Muscle layer of colon (tissue), 2 donors: ENCODE data around the gene WRAP53.
A peak's percentile ranks its signal among the peaks of the same experiment; 100 is the strongest.

ENCODE experiments used
- H3K27ac ChIP-seq: one replicate; pipeline ENCODE4 v1.7.0; 2013; ENCODE audit warnings: low read depth, mild to moderate bottlenecking, low read length, moderate library complexity
- H3K27me3 ChIP-seq, 2 donors: one replicate each; pipeline ENCODE4 v1.7.0; 2013; ENCODE audit warnings: low read length in 2 of 2, mild to moderate bottlenecking in 2 of 2; ENCODE audit not compliant: insufficient read depth in 2 of 2, control insufficient read depth in 1 of 2
- H3K36me3 ChIP-seq: one replicate; pipeline ENCODE4 v1.7.0; 2013; ENCODE audit warnings: mild to moderate bottlenecking, low read length; ENCODE audit not compliant: insufficient read depth
- H3K4me1 ChIP-seq: one replicate; pipeline ENCODE4 v1.7.0; 2013; ENCODE audit warnings: mild to moderate bottlenecking, low read length; ENCODE audit not compliant: insufficient read depth
- H3K4me3 ChIP-seq, 2 donors: one replicate each; pipeline ENCODE4 v1.7.0; 2013; ENCODE audit warnings: low read length in 2 of 2, low read depth in 1 of 2, mild to moderate bottlenecking in 1 of 2, moderate library complexity in 1 of 2
- H3K9ac ChIP-seq: one replicate; pipeline ENCODE4 v1.7.0; 2013; ENCODE audit warnings: low read length
- H3K9me3 ChIP-seq: one replicate; pipeline ENCODE4 v1.7.0; 2013; ENCODE audit warnings: mild to moderate bottlenecking, low read length
- donor health status: abdominal sarcoma.
- donor health status: Adenocarcinoma of cecum.

Gene WRAP53

DNA sequence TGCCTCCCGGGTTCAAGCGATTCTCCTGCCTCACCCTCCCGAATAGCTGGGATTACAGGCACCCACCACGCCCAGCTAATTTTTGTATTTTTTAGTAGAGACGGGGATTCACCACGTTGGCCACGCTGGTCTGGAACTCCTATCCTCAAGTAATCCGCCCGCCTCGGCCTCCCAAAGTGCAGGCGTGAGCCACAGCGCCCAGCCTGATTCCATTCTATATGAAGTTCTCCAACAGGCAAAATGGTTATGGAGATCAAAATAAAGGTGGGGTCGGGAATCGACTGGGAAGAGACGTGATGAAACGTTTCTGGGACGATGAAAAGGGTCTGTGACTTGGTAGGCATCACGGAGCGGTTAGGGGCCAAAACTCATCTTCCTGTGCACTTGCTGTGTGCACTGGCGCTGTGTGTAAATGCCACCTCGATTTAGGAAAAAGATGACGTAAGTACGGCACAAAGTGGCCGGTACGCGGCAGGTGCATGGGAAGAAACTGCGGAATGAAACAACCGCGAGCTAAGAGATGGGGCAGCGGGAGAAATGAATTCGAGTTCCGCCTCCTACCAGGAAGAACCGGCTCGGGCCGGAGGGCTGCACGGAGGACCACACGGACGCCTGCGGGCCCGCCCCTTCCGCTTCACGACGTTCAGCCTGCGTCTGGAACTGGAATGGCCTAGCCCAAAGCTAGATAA is 2.6 kb upstream of the WRAP53 start:
- H3K4me1 ChIP-seq, result peaks cover 21% of the 10 kb centered on the region
- no peaks in the 10 kb centered on the region for H3K36me3 ChIP-seq
- H3K9ac ChIP-seq, result peak overlapping the region; percentile 99
- no peaks in the 10 kb centered on the region for H3K9me3 ChIP-seq
- H3K4me3 ChIP-seq, result peak overlapping the region; percentile 60 to 100
- peak overlapping the region; percentile 94 for H3K27ac ChIP-seq
- H3K27me3 ChIP-seq, result no peaks in the 10 kb centered on the region

DNA sequence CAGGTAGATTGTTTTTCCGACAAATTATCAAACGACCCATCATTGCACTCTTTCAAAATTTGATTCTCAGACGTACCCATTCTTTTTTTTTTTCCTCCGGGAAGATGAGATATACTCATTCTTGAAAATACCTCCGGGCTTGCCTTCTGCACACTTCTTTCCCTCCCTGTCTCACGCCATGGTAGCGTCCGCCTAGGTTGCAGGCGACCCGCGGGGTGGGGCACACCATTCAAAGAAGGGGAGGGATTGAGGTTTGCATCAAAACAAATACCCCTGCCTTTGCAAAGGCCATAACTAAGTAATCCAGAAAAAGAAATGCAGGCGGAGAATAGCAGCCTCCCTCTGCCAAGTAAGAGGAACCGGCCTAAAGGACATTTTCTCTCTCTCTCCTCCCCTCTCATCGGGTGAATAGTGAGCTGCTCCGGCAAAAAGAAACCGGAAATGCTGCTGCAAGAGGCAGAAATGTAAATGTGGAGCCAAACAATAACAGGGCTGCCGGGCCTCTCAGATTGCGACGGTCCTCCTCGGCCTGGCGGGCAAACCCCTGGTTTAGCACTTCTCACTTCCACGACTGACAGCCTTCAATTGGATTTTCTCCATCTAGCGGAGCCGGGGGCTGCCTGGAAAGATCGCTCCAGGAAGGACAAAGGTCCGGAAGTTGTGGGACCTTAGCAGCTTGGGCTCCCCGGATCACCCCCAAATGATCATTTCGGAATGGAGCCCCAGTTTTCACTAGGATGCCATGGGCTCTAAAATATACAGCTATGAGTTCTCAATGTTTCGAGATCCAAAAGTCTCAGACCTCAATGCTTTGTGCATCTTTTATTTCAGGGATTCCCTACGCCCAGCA is 1.8 kb upstream of the WRAP53 start:
- peak overlapping the region; percentile 60 to 100 for H3K4me3 ChIP-seq
- H3K27ac ChIP-seq, result peak overlapping the region; percentile 94
- no peaks in the 10 kb centered on the region for H3K27me3 ChIP-seq
- no peaks in the 10 kb centered on the region for H3K9me3 ChIP-seq
- no peaks in the 10 kb centered on the region for H3K36me3 ChIP-seq
- H3K9ac ChIP-seq, result peak overlapping the region; percentile 99
- H3K4me1 ChIP-seq, result peaks cover 21% of the 10 kb centered on the region

DNA sequence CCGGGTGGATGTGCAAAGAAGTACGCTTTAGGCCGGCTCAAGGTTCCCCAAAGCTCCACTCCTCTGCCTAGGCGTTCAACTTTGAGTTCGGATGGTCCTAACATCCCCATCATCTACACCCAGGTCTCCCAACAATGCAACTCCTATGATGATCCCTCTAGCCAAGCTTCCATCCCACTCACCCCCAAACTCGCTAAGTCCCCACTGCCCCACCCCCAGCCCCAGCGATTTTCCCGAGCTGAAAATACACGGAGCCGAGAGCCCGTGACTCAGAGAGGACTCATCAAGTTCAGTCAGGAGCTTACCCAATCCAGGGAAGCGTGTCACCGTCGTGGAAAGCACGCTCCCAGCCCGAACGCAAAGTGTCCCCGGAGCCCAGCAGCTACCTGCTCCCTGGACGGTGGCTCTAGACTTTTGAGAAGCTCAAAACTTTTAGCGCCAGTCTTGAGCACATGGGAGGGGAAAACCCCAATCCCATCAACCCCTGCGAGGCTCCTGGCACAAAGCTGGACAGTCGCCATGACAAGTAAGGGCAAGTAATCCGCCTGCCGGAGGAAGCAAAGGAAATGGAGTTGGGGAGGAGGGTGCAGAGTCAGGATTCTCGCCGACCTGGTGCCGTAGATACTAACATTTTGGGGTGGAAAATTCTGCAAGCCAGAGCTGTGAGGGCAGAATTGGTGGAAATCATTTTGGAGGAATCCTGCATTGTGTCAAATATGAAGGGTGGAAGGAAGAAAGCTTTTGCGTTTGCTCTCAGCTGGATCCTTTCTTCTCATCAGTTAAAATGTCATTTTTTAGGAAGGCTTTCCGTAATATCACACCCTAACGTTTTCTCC is 987 bp upstream of the WRAP53 start, which contains the start of gene TP53:
Gene TP53, minus strand, starts transcription at position 419 of the 836 bp plus-strand sequence. CDS start 10,896 bp downstream, outside the sequence.
- Histone ChIP-seq H3K9ac (peak within 1 kb of the TSS; percentile 99), H3K9me3 (no peaks in the 10 kb centered on the region), H3K36me3 (no peaks in the 10 kb centered on the region), H3K27me3 (no peaks in the 10 kb centered on the region), H3K4me1 (peaks cover 21% of the 10 kb centered on the region), H3K27ac (peak within 1 kb of the TSS; percentile 94), H3K4me3 (peak within 1 kb of the TSS; percentile 60 to 100)

DNA sequence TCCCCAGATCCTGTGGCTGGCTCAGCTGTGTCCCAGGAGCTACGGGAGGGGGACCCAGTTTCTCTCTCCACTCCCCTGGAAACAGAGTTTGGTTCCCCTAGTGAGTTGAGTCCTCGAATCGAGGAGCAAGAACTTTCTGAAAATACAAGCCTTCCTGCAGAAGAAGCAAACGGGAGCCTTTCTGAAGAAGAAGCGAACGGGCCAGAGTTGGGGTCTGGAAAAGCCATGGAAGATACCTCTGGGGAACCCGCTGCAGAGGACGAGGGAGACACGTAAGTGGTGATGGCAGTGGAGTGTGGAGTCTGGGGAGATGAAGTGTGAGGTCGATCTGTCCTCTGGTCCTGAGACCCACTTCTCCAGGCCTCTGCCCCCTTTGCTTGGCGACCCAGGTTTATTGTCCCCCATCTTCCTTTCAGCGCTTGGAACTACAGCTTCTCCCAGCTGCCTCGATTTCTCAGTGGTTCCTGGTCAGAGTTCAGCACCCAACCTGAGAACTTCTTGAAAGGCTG is 585 bp downstream of the WRAP53 start:
- peaks cover 21% of the 10 kb centered on the region for H3K4me1 ChIP-seq
- peak overlapping the region; percentile 58 to 80 for H3K4me3 ChIP-seq
- H3K27ac ChIP-seq, result peak overlapping the region; percentile 53
- no peaks in the 10 kb centered on the region for H3K9me3 ChIP-seq
- H3K36me3 ChIP-seq, result no peaks in the 10 kb centered on the region
- no peaks in the 10 kb centered on the region for H3K27me3 ChIP-seq
- H3K9ac ChIP-seq, result peak overlapping the region; percentile 57

DNA sequence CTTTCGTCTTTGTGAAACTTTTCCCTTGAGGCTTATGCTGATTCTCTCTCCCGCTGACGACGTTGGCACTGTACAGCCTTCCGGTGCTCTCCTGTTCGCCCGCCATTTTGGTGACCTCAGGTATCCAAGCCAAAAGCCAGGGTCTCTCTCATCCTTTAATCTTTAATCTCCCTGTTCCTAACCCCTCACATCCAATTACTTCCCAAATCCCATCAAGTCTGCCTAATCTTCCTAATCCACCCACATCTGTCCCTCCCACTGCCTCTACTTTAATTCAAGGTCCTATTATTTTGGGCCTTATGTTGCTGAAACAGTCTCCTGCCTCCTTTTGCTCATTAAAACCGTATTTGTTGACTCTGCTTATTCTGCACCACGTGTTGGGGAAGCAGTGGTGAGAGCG is 7.3 kb downstream of the WRAP53 start:
- H3K4me3 ChIP-seq, result no peak overlapping the region
- no peaks in the 10 kb centered on the region for H3K27me3 ChIP-seq
- no peaks in the 10 kb centered on the region for H3K4me1 ChIP-seq
- no peak overlapping the region for H3K9ac ChIP-seq
- no peaks in the 10 kb centered on the region for H3K36me3 ChIP-seq
- no peak overlapping the region for H3K27ac ChIP-seq
- no peaks in the 10 kb centered on the region for H3K9me3 ChIP-seq

DNA sequence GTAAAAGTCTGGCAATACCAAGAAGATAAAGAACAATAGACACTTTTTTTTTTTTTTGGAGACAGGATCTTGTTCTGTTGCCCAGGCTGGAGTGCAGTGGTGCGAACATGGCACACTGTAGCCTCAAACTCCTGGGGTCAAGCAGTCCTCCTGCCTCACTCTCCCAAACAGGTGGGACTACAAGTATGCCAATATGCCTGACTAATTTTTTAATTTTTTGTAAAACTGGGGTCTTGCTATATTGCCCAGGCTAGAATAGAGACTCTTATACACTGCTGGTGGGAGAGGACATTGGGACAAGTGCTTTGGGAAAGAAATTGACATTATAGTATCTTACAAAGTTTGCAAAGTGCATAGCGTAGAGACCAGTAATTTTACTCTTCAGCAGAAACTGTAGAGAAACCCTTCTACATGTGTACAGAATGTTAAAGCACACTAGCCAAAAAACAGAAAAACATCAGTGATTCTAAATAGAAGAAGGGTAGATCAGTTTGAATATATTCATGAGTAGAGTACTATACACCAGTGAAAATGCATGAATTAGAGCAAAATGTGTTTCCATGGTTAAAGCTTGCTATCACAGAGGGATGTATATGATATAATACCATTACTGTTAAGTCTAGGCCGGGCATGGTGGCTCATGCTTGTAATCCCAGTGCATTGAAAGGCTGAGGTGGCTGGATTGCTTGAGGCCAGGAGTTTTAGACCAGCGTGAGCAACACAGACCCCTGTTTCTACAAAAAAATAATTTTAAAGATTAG is 9.7 kb downstream of the WRAP53 start:
- Histone ChIP-seq H3K9ac (no peak overlapping the region), H3K27me3 (peaks cover 0 to 4% of the 10 kb centered on the region in 2 donors), H3K4me3 (no peak overlapping the region), H3K9me3 (no peaks in the 10 kb centered on the region), H3K27ac (no peak overlapping the region), H3K4me1 (no peaks in the 10 kb centered on the region), H3K36me3 (peaks cover 8% of the 10 kb centered on the region)

DNA sequence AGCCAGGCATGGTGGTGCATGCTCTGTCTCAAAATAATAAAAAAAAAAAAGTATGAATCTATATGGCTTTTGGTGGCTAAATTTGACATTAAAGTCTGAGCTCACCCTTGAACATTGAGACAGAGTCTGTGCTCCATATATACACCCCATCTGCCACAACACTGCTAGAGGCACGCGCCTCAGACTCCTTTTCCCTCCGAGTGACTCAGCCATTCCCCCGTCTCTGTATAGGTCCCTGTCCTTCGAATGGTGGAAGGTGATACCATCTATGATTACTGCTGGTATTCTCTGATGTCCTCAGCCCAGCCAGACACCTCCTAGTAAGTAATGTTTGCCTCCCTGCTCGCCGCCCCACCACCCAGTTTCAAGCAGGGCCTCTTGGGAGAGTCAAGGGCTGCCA is 12.2 kb downstream of the WRAP53 start:
- Histone ChIP-seq H3K4me3 (no peak overlapping the region), H3K36me3 (peaks cover 8% of the 10 kb centered on the region), H3K27me3 (peaks cover 14 to 29% of the 10 kb centered on the region in 2 donors), H3K9me3 (no peaks in the 10 kb centered on the region), H3K9ac (no peak overlapping the region), H3K4me1 (peaks cover 5% of the 10 kb centered on the region), H3K27ac (no peak overlapping the region)

DNA sequence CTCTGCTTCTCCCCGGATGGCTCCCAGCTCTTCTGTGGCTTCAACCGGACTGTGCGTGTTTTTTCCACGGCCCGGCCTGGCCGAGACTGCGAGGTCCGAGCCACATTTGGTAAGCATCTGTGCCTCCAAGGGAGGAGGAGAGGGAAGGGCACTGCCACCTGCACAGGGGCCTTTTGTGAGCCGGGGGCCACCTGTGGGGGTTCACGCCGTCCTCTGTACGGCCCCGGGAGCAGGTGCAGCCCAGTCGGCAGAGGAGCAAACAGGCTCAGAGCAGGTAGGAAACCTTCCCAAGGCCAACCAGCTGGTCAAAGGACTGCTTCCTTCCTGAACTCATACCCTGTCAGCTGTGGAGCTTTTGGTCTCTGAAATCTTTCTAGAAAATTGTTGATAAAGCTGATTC is 13.4 kb downstream of the WRAP53 start:
- Histone ChIP-seq H3K36me3 (peaks cover 8% of the 10 kb centered on the region), H3K27me3 (peaks cover 19 to 40% of the 10 kb centered on the region in 2 donors), H3K27ac (no peak overlapping the region), H3K9ac (no peak overlapping the region), H3K4me1 (peaks cover 5% of the 10 kb centered on the region), H3K9me3 (no peaks in the 10 kb centered on the region), H3K4me3 (no peak overlapping the region)

DNA sequence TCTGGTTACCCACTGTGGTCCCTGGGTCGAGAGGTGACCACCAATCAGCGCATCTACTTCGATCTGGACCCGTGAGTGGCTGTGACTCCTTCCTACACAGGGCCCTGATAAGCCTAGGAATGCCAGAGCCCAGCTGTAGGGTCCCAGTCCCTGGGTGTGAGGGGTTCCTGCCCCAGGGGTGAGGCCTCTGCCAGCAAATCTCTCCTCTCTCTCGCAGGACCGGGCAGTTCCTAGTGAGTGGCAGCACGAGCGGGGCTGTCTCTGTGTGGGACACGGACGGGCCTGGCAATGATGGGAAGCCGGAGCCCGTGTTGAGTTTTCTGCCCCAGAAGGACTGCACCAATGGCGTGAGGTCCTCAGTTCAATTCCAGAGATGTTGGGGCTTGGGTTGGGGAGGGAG is 14.5 kb downstream of the WRAP53 start:
- no peaks in the 10 kb centered on the region for H3K9me3 ChIP-seq
- no peak overlapping the region for H3K9ac ChIP-seq
- H3K4me1 ChIP-seq, result peaks cover 5% of the 10 kb centered on the region
- peaks cover 8% of the 10 kb centered on the region for H3K36me3 ChIP-seq
- no peak overlapping the region for H3K27ac ChIP-seq
- peaks cover 19 to 48% of the 10 kb centered on the region in 2 donors for H3K27me3 ChIP-seq
- no peak overlapping the region for H3K4me3 ChIP-seq

DNA sequence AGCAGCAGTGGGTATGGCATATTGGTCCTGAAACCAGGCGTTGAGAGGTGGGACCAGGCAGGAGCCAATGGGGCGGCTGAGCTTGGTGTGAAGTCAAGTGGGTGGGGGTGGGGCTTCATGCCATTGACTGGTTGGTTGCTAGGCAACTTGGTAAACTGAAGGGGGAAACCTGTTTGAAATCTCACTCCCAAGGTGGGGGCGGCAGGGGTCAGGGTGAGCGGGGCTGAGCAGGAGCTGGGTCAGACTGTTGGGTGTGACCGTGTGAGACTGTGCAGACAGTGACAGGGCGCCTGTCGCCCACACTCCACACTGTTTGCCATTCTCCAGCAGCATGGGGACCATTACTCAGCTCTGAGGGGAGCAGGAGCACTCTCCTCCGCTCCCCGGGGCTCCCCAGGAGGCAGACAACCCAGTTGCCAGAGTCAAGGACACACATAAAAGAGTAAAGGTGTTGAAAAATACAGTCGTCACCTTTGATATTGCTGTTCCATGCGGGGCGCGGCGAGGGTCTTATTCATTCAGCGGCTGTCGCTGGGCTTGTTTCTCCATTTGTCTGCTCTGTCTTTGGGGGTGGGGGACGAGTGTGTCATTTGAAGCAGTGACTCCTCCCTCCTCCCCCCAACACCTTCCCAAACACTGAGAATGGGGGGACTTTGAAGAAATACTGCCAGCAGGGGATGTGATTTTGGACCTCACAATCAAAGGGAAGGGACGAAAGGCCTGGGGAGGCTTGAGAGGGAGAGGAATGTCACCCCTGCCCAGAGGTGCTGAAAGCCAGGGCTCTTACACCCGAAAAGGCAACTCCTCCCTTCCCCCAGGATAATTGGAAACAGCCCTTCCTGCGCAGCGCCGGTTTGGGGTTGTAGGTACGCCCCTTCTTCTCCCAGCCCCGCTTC is 15.6 kb downstream of the WRAP53 start:
- H3K4me1 ChIP-seq, result peaks cover 5% of the 10 kb centered on the region
- H3K27ac ChIP-seq, result no peak overlapping the region
- no peaks in the 10 kb centered on the region for H3K9me3 ChIP-seq
- H3K9ac ChIP-seq, result no peak overlapping the region
- peaks cover 19 to 56% of the 10 kb centered on the region in 2 donors for H3K27me3 ChIP-seq
- H3K4me3 ChIP-seq, result no peak overlapping the region
- H3K36me3 ChIP-seq, result peaks cover 8% of the 10 kb centered on the region
